Testis (tissue), 3 donors: ENCODE results near the gene FXN. TPM values are rescaled to one million over a fixed set of nuclear protein-coding genes. Genes with fewer than 3 reads are reported as not detected.

Source experiments
- DNase-seq: peaks from one replicate; pipeline ENCODE4 v3.0.0-alpha.2; 2019
- H3K27ac ChIP-seq, 2 donors: fragments of 200-600 bp; sonication (generic); one replicate each; pipeline ENCODE4 v1.5.1; 2019
- H3K27me3 ChIP-seq: fragments of 200-600 bp; sonication (generic); one replicate; pipeline ENCODE4 v1.5.1; 2019
- H3K36me3 ChIP-seq: fragments of 200-600 bp; sonication (generic); one replicate; pipeline ENCODE4 v1.5.1; 2017; ENCODE audit warnings: low read depth; ENCODE audit errors: missing control alignments
- H3K4me1 ChIP-seq: fragments of 200-600 bp; sonication (generic); one replicate; pipeline ENCODE4 v1.5.1; 2019
- H3K4me3 ChIP-seq, 2 donors: fragments of 200-600 bp; sonication (generic); one replicate each; pipeline ENCODE4 v1.5.1; 2017 to 2019
- H3K9me3 ChIP-seq: fragments of 200-600 bp; sonication (generic); one replicate; pipeline ENCODE4 v1.5.1; 2017
- CTCF ChIP-seq, 3 experiments: fragments of 450-650 bp in 2 of 3; fragments of 200-600 bp in 1 of 3; sonication (generic) in 1 of 3; IDR thresholded peaks; one replicate each; pipeline ENCODE4 v1.5.1; 2016 to 2019; ENCODE audit warnings: antibody characterized with exemption in 3 of 3, mild to moderate bottlenecking in 2 of 3, moderate library complexity in 1 of 3
- POLR2A ChIP-seq: fragments of 450-650 bp; IDR thresholded peaks from one replicate; pipeline ENCODE4 v1.6.1; 2017; ENCODE audit warnings: antibody characterized with exemption, mild to moderate bottlenecking, moderate library complexity
- WGBS, 2 donors: methylation state at CpG; one replicate each; pipeline ENCODE4 v1.1.5; 2018; 5-methylcytosine and 5-hydroxymethylcytosine counted together
- intact Hi-C: fragments of 100-400 bp; cut with DNase I; formaldehyde crosslinking; loops from one replicate; pipeline ENCODE4 v1.15.1; 2023; ENCODE audit warnings: low total_unique reads
- polyA plus RNA-seq: library from polyadenylated mRNA; stranded (reverse); fragments of 350-450 nt; fragmentation: Illumina TruSeq; extraction: RNeasy Lipid Tissue Mini Kit (QIAGEN cat#74804); gene quantifications from one replicate; pipeline ENCODE4 v1.2.3, GENCODE V29; 2014; ENCODE audit warnings: low read depth, low replicate concordance; ENCODE audit not compliant: insufficient read depth
- total RNA-seq, 2 donors: library from RNA; depleted of rRNA; stranded (reverse); fragments of >200 nt; gene quantifications; one replicate each; pipeline ENCODE4 v1.2.3, GENCODE V29; 2016

The FXN gene
- total and polyA plus RNA-seq, 3 donors from 2014 or later: 14.5 to 29.4 (median 19.7) TPM

GRCh38 chr9:69137311-69137710 is 101.8 kb downstream of the FXN start:
- intact Hi-C loops: loop anchor here (10.0 kb wide), 1 partner anchor 63 kb away; no protein-coding TSS in a partner anchor
- H3K27ac ChIP-seq: no peak overlapping the region
- WGBS, 2 donors: 87 to 93% methylated on average over 8 of the region's 8 CpGs

GRCh38 chr9:69139596-69139995 is 104.0 kb downstream of the FXN start:
- Histone ChIP-seq H3K27me3 (no peaks in the 10 kb centered on the region), H3K9me3 (no peaks in the 10 kb centered on the region), H3K27ac (no peak overlapping the region), H3K36me3 (no peaks in the 10 kb centered on the region), H3K4me3 (no peak overlapping the region), H3K4me1 (peaks cover 7% of the 10 kb centered on the region)
- intact Hi-C loops: loop anchor here (10.0 kb wide), 1 partner anchor 65 kb away; no protein-coding TSS in a partner anchor
- no peak for DNase-seq
- TF ChIP-seq POLR2A (no peak), CTCF (IDR thresholded peaks at IDR 0.05) (no peak)
- WGBS, 2 donors: 80 to 94% methylated on average over 9 of the region's 9 CpGs

More at GRCh38 chr9:69137311-69137710, 101.8 kb downstream of the FXN start:
- Histone ChIP-seq H3K4me3 (no peak overlapping the region), H3K4me1 (peaks cover 7% of the 10 kb centered on the region), H3K36me3 (no peaks in the 10 kb centered on the region), H3K27me3 (no peaks in the 10 kb centered on the region), H3K9me3 (no peaks in the 10 kb centered on the region)
- TF ChIP-seq CTCF (IDR thresholded peaks at IDR 0.05): no peak
- TF ChIP-seq POLR2A: no peak
- no peak for DNase-seq

- no peak overlapping the region for H3K27ac ChIP-seq
- DNase-seq: no peak
- intact Hi-C loops: no loop called here
- H3K36me3 ChIP-seq: no peaks in the 10 kb centered on the region
- H3K4me1 ChIP-seq: peaks cover 7% of the 10 kb centered on the region
- no peak overlapping the region for H3K4me3 ChIP-seq
- 90 to 97% methylated on average over 5 of the region's 5 CpGs for WGBS, 2 donors
- no peaks in the 10 kb centered on the region for H3K27me3 ChIP-seq
- no peaks in the 10 kb centered on the region for H3K9me3 ChIP-seq
- no peak for TF ChIP-seq CTCF (IDR thresholded peaks at IDR 0.05)
- TF ChIP-seq POLR2A: no peak
These were observed 104.7 kb downstream of the FXN start for GRCh38 chr9:69140123-69140735.

- no peak for TF ChIP-seq POLR2A
- TF ChIP-seq CTCF (IDR thresholded peaks at IDR 0.05): no peak
- H3K4me3 ChIP-seq: no peak overlapping the region
- no peak overlapping the region for H3K27ac ChIP-seq
- no peaks in the 10 kb centered on the region for H3K27me3 ChIP-seq
- intact Hi-C loops: no loop called here
- WGBS, 2 donors: 70 to 79% methylated on average over 5 of the region's 5 CpGs
- no peaks in the 10 kb centered on the region for H3K9me3 ChIP-seq
- no peaks in the 10 kb centered on the region for H3K36me3 ChIP-seq
- peaks cover 7% of the 10 kb centered on the region for H3K4me1 ChIP-seq
- DNase-seq: no peak
These were observed 106.3 kb downstream of the FXN start for GRCh38 chr9:69141851-69142250.

GRCh38 chr9:69143291-69143690 is 107.7 kb downstream of the FXN start:
- DNase-seq: no peak
- Histone ChIP-seq H3K36me3 (no peaks in the 10 kb centered on the region), H3K27me3 (no peaks in the 10 kb centered on the region), H3K9me3 (no peaks in the 10 kb centered on the region), H3K27ac (no peak overlapping the region), H3K4me3 (no peak overlapping the region), H3K4me1 (peaks cover 7% of the 10 kb centered on the region)
- intact Hi-C loops: no loop called here
- WGBS, 2 donors: 82 to 97% methylated on average over 1 of the region's 1 CpG
- TF ChIP-seq CTCF (IDR thresholded peaks at IDR 0.05): no peak
- no peak for TF ChIP-seq POLR2A
